ENCODE measurements around the gene ILK.

The ILK gene

GRCh38 chr11:6603287-6604080 lies at the start of gene ILK, which contains the start of gene RRP8:
Gene ILK (plus strand): TSS chr11:6603774. CDS start chr11:6604272, 498 bp downstream.
Gene RRP8 (minus strand): TSS chr11:6603616. CDS start chr11:6603502, 114 bp downstream.
- DNase-seq (ENCODE audit: low read depth in 1 of 2, low spot score in 1 of 2): peak; percentile 77 to 89
- in situ Hi-C loops (cut with HindIII; ENCODE audit: low pct_unique_long_range_greater_than_20kb, low sequenced_read_pairs): no loop called here
- no peak for TF ChIP-seq JUND (IDR thresholded peaks at IDR 0.05; ENCODE audit: low read depth)

- in situ Hi-C loops (cut with HindIII; ENCODE audit: low pct_unique_long_range_greater_than_20kb, low sequenced_read_pairs): no loop called here
These were observed 48.5 kb upstream of the ILK start for GRCh38 chr11:6554828-6555706.

GRCh38 chr11:6556139-6556949 lies 47.2 kb upstream of the ILK start:
- no peak for TF ChIP-seq JUND (IDR thresholded peaks at IDR 0.05; ENCODE audit: low read depth)
- in situ Hi-C loops (cut with HindIII; ENCODE audit: low pct_unique_long_range_greater_than_20kb, low sequenced_read_pairs): no loop called here
- no peak for DNase-seq (ENCODE audit: low read depth in 1 of 2, low spot score in 1 of 2)

More at GRCh38 chr11:6554828-6555706, 48.5 kb upstream of the ILK start:
- no peak for DNase-seq (ENCODE audit: low read depth in 1 of 2, low spot score in 1 of 2)
- no peak for TF ChIP-seq JUND (IDR thresholded peaks at IDR 0.05; ENCODE audit: low read depth)

GRCh38 chr11:6557063-6557462 lies 46.5 kb upstream of the ILK start:
- DNase-seq (ENCODE audit: low read depth in 1 of 2, low spot score in 1 of 2): no peak
- in situ Hi-C loops (cut with HindIII; ENCODE audit: low pct_unique_long_range_greater_than_20kb, low sequenced_read_pairs): no loop called here
- TF ChIP-seq JUND (IDR thresholded peaks at IDR 0.05; ENCODE audit: low read depth): no peak

GRCh38 chr11:6557761-6558674 lies 45.6 kb upstream of the ILK start:
- in situ Hi-C loops (cut with HindIII; ENCODE audit: low pct_unique_long_range_greater_than_20kb, low sequenced_read_pairs): no loop called here
- DNase-seq (ENCODE audit: low read depth in 1 of 2, low spot score in 1 of 2): no peak
- TF ChIP-seq JUND (IDR thresholded peaks at IDR 0.05; ENCODE audit: low read depth): no peak

GRCh38 chr11:6559369-6559768 lies 44.2 kb upstream of the ILK start:
- no peak for DNase-seq (ENCODE audit: low read depth in 1 of 2, low spot score in 1 of 2)
- no peak for TF ChIP-seq JUND (IDR thresholded peaks at IDR 0.05; ENCODE audit: low read depth)
- in situ Hi-C loops (cut with HindIII; ENCODE audit: low pct_unique_long_range_greater_than_20kb, low sequenced_read_pairs): no loop called here

GRCh38 chr11:6561288-6561687 lies 42.3 kb upstream of the ILK start:
- DNase-seq (ENCODE audit: low read depth in 1 of 2, low spot score in 1 of 2): no peak
- in situ Hi-C loops (cut with HindIII; ENCODE audit: low pct_unique_long_range_greater_than_20kb, low sequenced_read_pairs): no loop called here
- no peak for TF ChIP-seq JUND (IDR thresholded peaks at IDR 0.05; ENCODE audit: low read depth)

GRCh38 chr11:6563121-6563619 lies 40.4 kb upstream of the ILK start:
- DNase-seq (ENCODE audit: low read depth in 1 of 2, low spot score in 1 of 2): no peak
- in situ Hi-C loops (cut with HindIII; ENCODE audit: low pct_unique_long_range_greater_than_20kb, low sequenced_read_pairs): no loop called here
- no peak for TF ChIP-seq JUND (IDR thresholded peaks at IDR 0.05; ENCODE audit: low read depth)

- in situ Hi-C loops (cut with HindIII; ENCODE audit: low pct_unique_long_range_greater_than_20kb, low sequenced_read_pairs): no loop called here
- no peak for TF ChIP-seq JUND (IDR thresholded peaks at IDR 0.05; ENCODE audit: low read depth)
- DNase-seq (ENCODE audit: low read depth in 1 of 2, low spot score in 1 of 2): no peak
These were observed 39.9 kb upstream of the ILK start for GRCh38 chr11:6563667-6564066.

GRCh38 chr11:6565325-6565724 lies 38.2 kb upstream of the ILK start:
- no peak for DNase-seq (ENCODE audit: low read depth in 1 of 2, low spot score in 1 of 2)
- in situ Hi-C loops (cut with HindIII; ENCODE audit: low pct_unique_long_range_greater_than_20kb, low sequenced_read_pairs): no loop called here
- no peak for TF ChIP-seq JUND (IDR thresholded peaks at IDR 0.05; ENCODE audit: low read depth)

- no peak for TF ChIP-seq JUND (IDR thresholded peaks at IDR 0.05; ENCODE audit: low read depth)
- in situ Hi-C loops (cut with HindIII; ENCODE audit: low pct_unique_long_range_greater_than_20kb, low sequenced_read_pairs): no loop called here
These were observed 37.4 kb upstream of the ILK start for GRCh38 chr11:6565988-6566703.

More at GRCh38 chr11:6565988-6566703, 37.4 kb upstream of the ILK start:
- DNase-seq (ENCODE audit: low read depth in 1 of 2, low spot score in 1 of 2): no peak

Measured in T47D (cell line).